Measurements from ENCODE around the gene TSNAXIP1.

- TF ChIP-seq, protein P1, sequence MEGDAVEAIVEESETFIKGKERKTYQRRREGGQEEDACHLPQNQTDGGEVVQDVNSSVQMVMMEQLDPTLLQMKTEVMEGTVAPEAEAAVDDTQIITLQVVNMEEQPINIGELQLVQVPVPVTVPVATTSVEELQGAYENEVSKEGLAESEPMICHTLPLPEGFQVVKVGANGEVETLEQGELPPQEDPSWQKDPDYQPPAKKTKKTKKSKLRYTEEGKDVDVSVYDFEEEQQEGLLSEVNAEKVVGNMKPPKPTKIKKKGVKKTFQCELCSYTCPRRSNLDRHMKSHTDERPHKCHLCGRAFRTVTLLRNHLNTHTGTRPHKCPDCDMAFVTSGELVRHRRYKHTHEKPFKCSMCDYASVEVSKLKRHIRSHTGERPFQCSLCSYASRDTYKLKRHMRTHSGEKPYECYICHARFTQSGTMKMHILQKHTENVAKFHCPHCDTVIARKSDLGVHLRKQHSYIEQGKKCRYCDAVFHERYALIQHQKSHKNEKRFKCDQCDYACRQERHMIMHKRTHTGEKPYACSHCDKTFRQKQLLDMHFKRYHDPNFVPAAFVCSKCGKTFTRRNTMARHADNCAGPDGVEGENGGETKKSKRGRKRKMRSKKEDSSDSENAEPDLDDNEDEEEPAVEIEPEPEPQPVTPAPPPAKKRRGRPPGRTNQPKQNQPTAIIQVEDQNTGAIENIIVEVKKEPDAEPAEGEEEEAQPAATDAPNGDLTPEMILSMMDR (IDR thresholded peaks at IDR 0.05) = no peak
- TF ChIP-seq POLR2A (IDR thresholded peaks at IDR 0.05) (no peak), POLR2AphosphoS5 (IDR thresholded peaks at IDR 0.05) (no peak)
Measured at GRCh38 chr16:67869653-67870052, 63.0 kb downstream of the TSNAXIP1 start.
